Hematopoietic multipotent progenitor cell treated with erythropoietin and hydrocortisone succinate and interleukin-3 and kit ligand, for 15 days (in vitro differentiated cells): ENCODE results near the gene MLNR.
A peak's percentile ranks its signal among the peaks of the same experiment; 100 is the strongest.

Experiments used
- DNase-seq: peaks from one replicate; pipeline ENCODE4 v3.0.0-alpha.2; 2015; ENCODE audit warnings: low spot score

Gene MLNR

GRCh38 chr13:49226613-49227012 is 6.5 kb downstream of the MLNR start:
- no peak for DNase-seq

- no peak for DNase-seq
These were observed 14.6 kb downstream of the MLNR start for GRCh38 chr13:49234741-49235140.

GRCh38 chr13:49235856-49236431 is 15.8 kb downstream of the MLNR start:
- DNase-seq: no peak

GRCh38 chr13:49238621-49239020 is 18.5 kb downstream of the MLNR start:
- no peak for DNase-seq

- DNase-seq: peak; percentile 29
These were observed 19.9 kb downstream of the MLNR start for GRCh38 chr13:49240017-49240416.

- no peak for DNase-seq
These were observed 21.2 kb downstream of the MLNR start for GRCh38 chr13:49241296-49241695.

GRCh38 chr13:49245101-49245500 is 25.0 kb downstream of the MLNR start:
- no peak for DNase-seq

GRCh38 chr13:49246850-49247642 is 26.9 kb downstream of the MLNR start:
- no peak for DNase-seq

GRCh38 chr13:49247643-49248621 is 27.8 kb downstream of the MLNR start, which contains the start of gene CDADC1:
Gene CDADC1, plus strand, starts transcription at chr13:49247925. Its CDS starts 113 bp downstream, at chr13:49248038.
- DNase-seq: peak; percentile 92

GRCh38 chr13:49248622-49249002 is 28.5 kb downstream of the MLNR start:
- no peak for DNase-seq

- DNase-seq: no peak
These were observed 31.2 kb downstream of the MLNR start for GRCh38 chr13:49251326-49251725.

- no peak for DNase-seq
These were observed 33.2 kb downstream of the MLNR start for GRCh38 chr13:49253310-49253709.

GRCh38 chr13:49254007-49254406 is 33.9 kb downstream of the MLNR start:
- DNase-seq: no peak

GRCh38 chr13:49256841-49257240 is 36.7 kb downstream of the MLNR start:
- DNase-seq: no peak

GRCh38 chr13:49258089-49258796 is 38.1 kb downstream of the MLNR start:
- no peak for DNase-seq

GRCh38 chr13:49259586-49259985 is 39.4 kb downstream of the MLNR start:
- DNase-seq: no peak

GRCh38 chr13:49262634-49263033 is 42.5 kb downstream of the MLNR start:
- no peak for DNase-seq

- DNase-seq: no peak
These were observed 45.7 kb downstream of the MLNR start for GRCh38 chr13:49265822-49266221.

GRCh38 chr13:49271264-49271663 is 51.1 kb downstream of the MLNR start:
- no peak for DNase-seq
